NB4 (cell line): Measurements from ENCODE around the gene FLNB.
A peak's percentile ranks its signal among the peaks of the same experiment; 100 is the strongest.

ENCODE experiments used
- DNase-seq: peaks from one replicate; pipeline ENCODE4 v3.0.0; 2010; ENCODE audit warnings: low read depth
- H3K4me3 ChIP-seq: one replicate; pipeline ENCODE4 v1.5.1; 2011; ENCODE audit warnings: mild to moderate bottlenecking, low read depth, low read length, moderate library complexity
- MAX ChIP-seq: IDR thresholded peaks from 2 replicates; pipeline ENCODE4 v1.6.1; 2011; ENCODE audit warnings: low read depth, low read length
- MYC ChIP-seq: IDR thresholded peaks from 2 replicates; pipeline ENCODE4 v1.6.1; 2011; ENCODE audit warnings: low read depth, low read length
- POLR2A ChIP-seq: IDR thresholded peaks from 2 replicates; pipeline ENCODE4 v1.6.1; 2011; ENCODE audit warnings: mild to moderate bottlenecking; ENCODE audit not compliant: insufficient read length; ENCODE audit errors: extremely low read depth
- TF ChIP-seq, protein P1 (sequence below): IDR thresholded peaks from one replicate; pipeline ENCODE4 v1.5.1; 2012; ENCODE audit warnings: low read depth, low read length

The FLNB gene

GRCh38 chr3:57961828-57962447 is 46.3 kb upstream of the FLNB start:
- H3K4me3 ChIP-seq = no peak overlapping the region
- DNase-seq = peak; percentile 68
- TF ChIP-seq, protein P1, sequence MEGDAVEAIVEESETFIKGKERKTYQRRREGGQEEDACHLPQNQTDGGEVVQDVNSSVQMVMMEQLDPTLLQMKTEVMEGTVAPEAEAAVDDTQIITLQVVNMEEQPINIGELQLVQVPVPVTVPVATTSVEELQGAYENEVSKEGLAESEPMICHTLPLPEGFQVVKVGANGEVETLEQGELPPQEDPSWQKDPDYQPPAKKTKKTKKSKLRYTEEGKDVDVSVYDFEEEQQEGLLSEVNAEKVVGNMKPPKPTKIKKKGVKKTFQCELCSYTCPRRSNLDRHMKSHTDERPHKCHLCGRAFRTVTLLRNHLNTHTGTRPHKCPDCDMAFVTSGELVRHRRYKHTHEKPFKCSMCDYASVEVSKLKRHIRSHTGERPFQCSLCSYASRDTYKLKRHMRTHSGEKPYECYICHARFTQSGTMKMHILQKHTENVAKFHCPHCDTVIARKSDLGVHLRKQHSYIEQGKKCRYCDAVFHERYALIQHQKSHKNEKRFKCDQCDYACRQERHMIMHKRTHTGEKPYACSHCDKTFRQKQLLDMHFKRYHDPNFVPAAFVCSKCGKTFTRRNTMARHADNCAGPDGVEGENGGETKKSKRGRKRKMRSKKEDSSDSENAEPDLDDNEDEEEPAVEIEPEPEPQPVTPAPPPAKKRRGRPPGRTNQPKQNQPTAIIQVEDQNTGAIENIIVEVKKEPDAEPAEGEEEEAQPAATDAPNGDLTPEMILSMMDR = peak; percentile 33
- TF ChIP-seq MAX = no peak

DNA sequence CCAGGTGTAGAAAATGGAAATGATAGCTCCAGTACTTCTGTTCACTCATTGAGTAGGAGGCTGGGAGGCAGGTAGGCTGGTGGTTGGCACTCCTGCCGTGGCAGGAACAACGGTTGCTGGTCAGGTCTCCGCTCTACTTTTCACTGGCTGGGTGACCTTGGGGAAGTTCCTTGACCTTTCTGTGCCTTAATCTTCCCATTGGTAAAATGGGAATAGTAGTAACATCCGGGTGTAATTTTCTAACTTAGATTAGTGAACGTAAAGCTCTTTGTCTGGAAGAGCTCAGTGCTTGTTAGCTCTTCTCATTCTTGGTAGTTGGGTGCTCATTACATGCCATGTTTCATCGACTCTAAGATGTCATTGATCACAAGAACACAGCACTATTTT is 45.8 kb upstream of the FLNB start:
- TF ChIP-seq, protein P1 = no peak
- no peak for TF ChIP-seq MAX
- no peak for TF ChIP-seq MYC
- no peak for TF ChIP-seq POLR2A
- H3K4me3 ChIP-seq = no peak overlapping the region
- DNase-seq = no peak

DNA sequence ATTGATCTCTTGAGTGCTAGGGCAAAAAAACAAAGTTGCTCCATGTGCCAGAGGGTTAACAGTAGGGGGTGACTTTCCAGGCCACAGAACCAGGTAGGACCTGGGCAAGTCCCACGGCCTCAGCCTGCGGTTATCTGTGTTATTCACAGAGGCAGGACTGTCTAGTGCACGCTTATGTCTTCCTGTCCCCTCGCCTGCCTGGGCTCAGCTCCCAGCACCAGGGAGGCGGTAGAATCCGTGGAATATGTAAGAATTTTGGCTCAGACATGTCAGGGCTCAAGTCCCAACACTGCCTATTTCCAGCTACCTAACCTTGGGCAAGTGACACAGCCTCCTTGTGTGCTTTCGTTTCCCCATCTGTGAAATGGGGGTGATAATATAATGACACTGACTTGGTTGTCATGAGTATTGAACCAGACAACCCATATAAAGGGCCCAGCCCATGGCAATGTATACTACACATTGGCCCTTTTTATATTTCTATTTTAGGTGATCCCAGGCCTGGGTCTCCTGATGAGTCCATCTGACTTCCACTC is 44.3 kb upstream of the FLNB start:
- no peak for TF ChIP-seq MYC
- TF ChIP-seq, protein P1 = no peak
- no peak for TF ChIP-seq MAX
- TF ChIP-seq POLR2A = no peak
- DNase-seq = no peak
- no peak overlapping the region for H3K4me3 ChIP-seq

- DNase-seq = no peak
- TF ChIP-seq, protein P1 = no peak
- TF ChIP-seq MAX = no peak
- TF ChIP-seq MYC = no peak
- no peak for TF ChIP-seq POLR2A
- no peak overlapping the region for H3K4me3 ChIP-seq
These were observed 41.4 kb upstream of the FLNB start for GRCh38 chr3:57966829-57967228.

- H3K4me3 ChIP-seq = no peak overlapping the region
- no peak for DNase-seq
- TF ChIP-seq MYC (no peak), POLR2A (no peak), MAX (no peak)
- TF ChIP-seq, protein P1 = no peak
These were observed 40.6 kb upstream of the FLNB start for GRCh38 chr3:57967590-57967989.

- DNase-seq = no peak
- no peak overlapping the region for H3K4me3 ChIP-seq
- TF ChIP-seq, protein P1 = no peak
- TF ChIP-seq MYC (no peak), MAX (no peak), POLR2A (no peak)
These were observed 39.7 kb upstream of the FLNB start for GRCh38 chr3:57968501-57968900.
